Heart left ventricle (tissue), 16 donors: ENCODE results near the gene PHLDA2. TPM values are rescaled to one million over a fixed set of nuclear protein-coding genes. Genes with fewer than 3 reads are reported as not detected.
A peak's percentile ranks its signal among the peaks of the same experiment; 100 is the strongest.

Experiments used
- ATAC-seq, 4 donors: fragments of 200-7000 bp; cut with Tn5 transposase; one replicate each; pipeline ENCODE4 v1.9.1; 2020 to 2022; ENCODE audit warnings: moderate library complexity in 4 of 4, mild to moderate bottlenecking in 3 of 4, moderate number of reproducible peaks in 1 of 4
- DNase-seq, 5 donors: peaks; one replicate each; pipeline ENCODE4 v3.0.0-alpha.2; 2020
- H3K27ac ChIP-seq, 12 donors: fragments of 200-600 bp; sonication (generic) in 4 of 12; one replicate each; pipeline versions ENCODE4 v1.5.0 to v1.8.0; 2016 to 2022; ENCODE audit warnings: mild to moderate bottlenecking in 2 of 12
- H3K27me3 ChIP-seq, 9 donors: fragments of 200-600 bp; sonication (generic) in 2 of 9; one replicate each; pipeline versions ENCODE4 v1.5.1 to v1.8.0; 2016 to 2022; ENCODE audit warnings: mild to moderate bottlenecking in 3 of 9
- H3K36me3 ChIP-seq, 9 donors: fragments of 200-600 bp; sonication (generic) in 2 of 9; one replicate each; pipeline versions ENCODE4 v1.5.0 to v1.8.0; 2018 to 2022; ENCODE audit warnings: mild to moderate bottlenecking in 2 of 9
- H3K4me1 ChIP-seq, 12 donors: fragments of 200-600 bp; sonication (generic) in 4 of 12; one replicate each; pipeline versions ENCODE4 v1.5.0 to v1.8.0; 2016 to 2022; ENCODE audit warnings: mild to moderate bottlenecking in 3 of 12
- H3K4me3 ChIP-seq, 12 donors: fragments of 200-600 bp; sonication (generic) in 4 of 12; one replicate each; pipeline versions ENCODE4 v1.5.0 to v1.8.0; 2017 to 2022; ENCODE audit warnings: mild to moderate bottlenecking in 9 of 12, moderate library complexity in 4 of 12
- H3K9me3 ChIP-seq, 12 donors: fragments of 200-600 bp; sonication (generic) in 4 of 12; one replicate each; pipeline versions ENCODE4 v1.5.0 to v1.8.0; 2016 to 2022; ENCODE audit warnings: mild to moderate bottlenecking in 1 of 12
- CTCF ChIP-seq, 12 donors: fragments of 200-600 bp; sonication (generic) in 4 of 12; IDR thresholded peaks; one replicate each; pipeline versions ENCODE4 v1.5.0 to v1.8.0; 2018 to 2022; ENCODE audit warnings: antibody characterized with exemption in 12 of 12, mild to moderate bottlenecking in 5 of 12
- POLR2A ChIP-seq, 2 donors: fragments of 450-650 bp; IDR thresholded peaks; one replicate each; pipeline ENCODE4 v1.6.1; 2017; ENCODE audit warnings: antibody characterized with exemption in 2 of 2, mild to moderate bottlenecking in 2 of 2, moderate library complexity in 2 of 2
- WGBS, 4 donors: extraction: QIAGEN DNeasy Blood & Tissue Kit in 2 of 4; methylation state at CpG; one replicate each; pipeline versions ENCODE4 v1.1.5 to v1.1.7; 2013 to 2018; 5-methylcytosine and 5-hydroxymethylcytosine counted together
- intact Hi-C, 10 donors: fragments of 100-400 bp; cut with DNase I; formaldehyde crosslinking; loops; one replicate each; pipeline versions ENCODE4 v1.11.1 to v1.14.2; 2022
- polyA plus RNA-seq, 2 donors: library from polyadenylated mRNA; stranded (reverse); fragments of 200-250 nt; gene quantifications; one replicate each; pipeline ENCODE4 v1.2.3, GENCODE V29; 2013
- total RNA-seq, 9 donors: library from RNA; depleted of rRNA in 2 of 9; stranded (reverse); fragments of >200 nt in 2 of 9; fragmentation: NEBNext Ultra II Directional in 3 of 9; extraction: Animal tissue kit (Norgen Biotek cat#: 25700) in 3 of 9; gene quantifications; one replicate each; pipeline versions ENCODE4 v1.1.0 to v1.2.4, GENCODE V29; 2016 to 2023
- donor health status: ischemic (EF 13 %, LVEDD 7.1; RV severe dilation, severe dysfunction).
- donor health status: healthy with polysubstance abuse.
- donor health status: DM: no; HTN: yes; CAD: no.
- donor health status: DM: no; HTN: no; CAD: no.
- donor health status: ischemic (EF 25% LVEDD 6.9; RV normal size, moderate dysfunction).
- donor health status: ischemic (EF 25% LVEDD 5.7; RV mildly dilated, moderate dysfunction).
- donor health status: healthy.
- donor health status: DM: yes; HTN: yes; CAD: no.
- donor health status: ischemic (EF 35%, LVEDD 5.7; RV mildly dilated, moderate dysfunction).
- donor health status: nonischemic (EF 11% LVEDD 7.7; RV severe dilation, severe dysfunction).
- donor health status: DM: yes; HTN: yes; CAD: no.
- donor health status: PGD.
- donor health status: ischemic (EF 29% LVEDD 5.4; RV normal size, mild dysfunction).
- donor health status: nonischemic (EF 23%, LVEDD 6.1; RV moderate dilation, normal function).

PHLDA2 gene
- total and polyA plus RNA-seq, 11 donors = 0.40 to 9.2 (median 1.0) TPM; not detected in 2

- Histone ChIP-seq H3K27ac (peak overlapping the region in 1 of 12 donors; percentile 33), H3K4me3 (no peak overlapping the region), H3K4me1 (peaks cover 0 to 33% (median 3%) of the 10 kb centered on the region in 12 donors), H3K9me3 (no peaks in the 10 kb centered on the region), H3K27me3 (no peaks in the 10 kb centered on the region), H3K36me3 (peaks cover 0 to 100% (median 90%) of the 10 kb centered on the region in 9 donors)
- DNase-seq = no peak
- ATAC-seq = no peak
- WGBS, 4 donors = 83 to 88% (median 85%) methylated on average over 9 of the region's 9 CpGs
- TF ChIP-seq CTCF (IDR thresholded peaks at IDR 0.05) (no peak), POLR2A (IDR thresholded peaks at IDR 0.05) (no peak)
- intact Hi-C loops = no loop called here
These were observed 22.3 kb upstream of the PHLDA2 start for GRCh38 chr11:2951231-2952110.

- no peaks in the 10 kb centered on the region for H3K27me3 ChIP-seq
- no peak overlapping the region for H3K4me3 ChIP-seq
- TF ChIP-seq POLR2A (IDR thresholded peaks at IDR 0.05) (no peak), CTCF (IDR thresholded peaks at IDR 0.05) (no peak)
- WGBS, 4 donors = 83 to 89% (median 86%) methylated on average over 1 of the region's 1 CpG
- H3K4me1 ChIP-seq = peaks cover 1 to 39% (median 9%) of the 10 kb centered on the region in 12 donors
- no peak overlapping the region for H3K27ac ChIP-seq
- intact Hi-C loops = no loop called here
- ATAC-seq (no peak), DNase-seq (no peak)
- H3K36me3 ChIP-seq = peaks cover 0 to 94% (median 83%) of the 10 kb centered on the region in 9 donors
- H3K9me3 ChIP-seq = no peaks in the 10 kb centered on the region
These were observed 21.6 kb upstream of the PHLDA2 start for GRCh38 chr11:2950825-2951224.

DNA sequence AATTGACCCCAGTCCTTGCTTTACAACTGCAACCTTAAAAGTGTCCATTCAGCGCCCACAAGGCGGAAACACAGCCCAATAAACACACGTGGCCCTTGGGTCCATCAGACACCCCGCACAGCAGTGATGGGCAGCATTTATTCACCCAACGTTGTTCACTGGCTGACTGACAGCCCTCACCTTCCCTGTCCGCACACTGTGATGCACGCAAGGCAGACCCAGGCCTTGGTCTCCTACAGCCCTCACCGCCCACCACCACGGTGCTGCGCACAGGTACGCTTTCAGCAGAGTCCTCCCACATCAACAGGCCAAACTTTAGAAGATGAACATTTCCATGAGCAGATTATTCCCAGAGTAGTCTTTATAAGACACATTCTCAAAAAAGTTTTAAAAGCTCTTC is 20.7 kb upstream of the PHLDA2 start:
- Histone ChIP-seq H3K27me3 (no peaks in the 10 kb centered on the region), H3K4me1 (peaks cover 4 to 48% (median 16%) of the 10 kb centered on the region in 12 donors), H3K27ac (no peak overlapping the region), H3K9me3 (no peaks in the 10 kb centered on the region), H3K4me3 (no peak overlapping the region), H3K36me3 (peaks cover 0 to 85% (median 74%) of the 10 kb centered on the region in 9 donors)
- TF ChIP-seq POLR2A (IDR thresholded peaks at IDR 0.05) = no peak
- TF ChIP-seq CTCF (IDR thresholded peaks at IDR 0.05) = no peak
- 91 to 95% (median 93%) methylated on average over 11 of the region's 11 CpGs for WGBS, 4 donors
- ATAC-seq (no peak), DNase-seq (no peak)
- intact Hi-C loops = no loop called here

GRCh38 chr11:2947744-2948143 is 18.5 kb upstream of the PHLDA2 start:
- H3K36me3 ChIP-seq = peaks cover 0 to 73% (median 59%) of the 10 kb centered on the region in 9 donors
- H3K27me3 ChIP-seq = no peaks in the 10 kb centered on the region
- no peak overlapping the region for H3K4me3 ChIP-seq
- ATAC-seq (no peak), DNase-seq (no peak)
- H3K9me3 ChIP-seq = no peaks in the 10 kb centered on the region
- no peak overlapping the region for H3K27ac ChIP-seq
- intact Hi-C loops = no loop called here
- peaks cover 4 to 60% (median 17%) of the 10 kb centered on the region in 12 donors for H3K4me1 ChIP-seq
- TF ChIP-seq CTCF (IDR thresholded peaks at IDR 0.05) (no peak), POLR2A (IDR thresholded peaks at IDR 0.05) (no peak)
- WGBS, 4 donors = 90 to 94% (median 91%) methylated on average over 11 of the region's 11 CpGs
